ENCODE measurements around the gene HSDL1.

HSDL1 gene

GRCh38 chr16:84161037-84161436, 16.1 kb upstream of the HSDL1 start:
- no peak overlapping the region for H3K27ac Mint-ChIP-seq
- H3K4me3 Mint-ChIP-seq: no peak overlapping the region
- peaks cover 55% of the 10 kb centered on the region for H3K27me3 Mint-ChIP-seq (ENCODE audit: low read depth)
- peaks cover 2% of the 10 kb centered on the region for H3K4me1 Mint-ChIP-seq (ENCODE audit: low read depth)
- no peak for DNase-seq (ENCODE audit: low spot score)
- no peaks in the 10 kb centered on the region for H3K9me3 Mint-ChIP-seq
- no peaks in the 10 kb centered on the region for H3K36me3 Mint-ChIP-seq (ENCODE audit: low read depth)

GRCh38 chr16:84159800-84160199, 14.8 kb upstream of the HSDL1 start:
- no peak overlapping the region for H3K27ac Mint-ChIP-seq
- no peaks in the 10 kb centered on the region for H3K9me3 Mint-ChIP-seq
- DNase-seq (ENCODE audit: low spot score): no peak
- H3K4me3 Mint-ChIP-seq: no peak overlapping the region
- H3K36me3 Mint-ChIP-seq (ENCODE audit: low read depth): no peaks in the 10 kb centered on the region
- peaks cover 55% of the 10 kb centered on the region for H3K27me3 Mint-ChIP-seq (ENCODE audit: low read depth)
- H3K4me1 Mint-ChIP-seq (ENCODE audit: low read depth): peaks cover 2% of the 10 kb centered on the region

- Mint-ChIP-seq H3K4me1 (ENCODE audit: low read depth) (peaks cover 2% of the 10 kb centered on the region), H3K27me3 (ENCODE audit: low read depth) (peaks cover 48% of the 10 kb centered on the region), H3K4me3 (no peak overlapping the region), H3K36me3 (ENCODE audit: low read depth) (no peaks in the 10 kb centered on the region), H3K9me3 (no peaks in the 10 kb centered on the region), H3K27ac (no peak overlapping the region)
- no peak for DNase-seq (ENCODE audit: low spot score)
Observed at GRCh38 chr16:84159007-84159406, 14.0 kb upstream of the HSDL1 start.

- no peak for DNase-seq (ENCODE audit: low spot score)
- H3K4me1 Mint-ChIP-seq (ENCODE audit: low read depth): peaks cover 2% of the 10 kb centered on the region
- H3K4me3 Mint-ChIP-seq: no peak overlapping the region
- H3K27ac Mint-ChIP-seq: no peak overlapping the region
- H3K27me3 Mint-ChIP-seq (ENCODE audit: low read depth): peaks cover 48% of the 10 kb centered on the region
- no peaks in the 10 kb centered on the region for H3K9me3 Mint-ChIP-seq
- H3K36me3 Mint-ChIP-seq (ENCODE audit: low read depth): no peaks in the 10 kb centered on the region
Observed at GRCh38 chr16:84156342-84156784, 11.4 kb upstream of the HSDL1 start.

- peaks cover 2% of the 10 kb centered on the region for H3K4me1 Mint-ChIP-seq (ENCODE audit: low read depth)
- H3K36me3 Mint-ChIP-seq (ENCODE audit: low read depth): no peaks in the 10 kb centered on the region
- no peaks in the 10 kb centered on the region for H3K9me3 Mint-ChIP-seq
- H3K27me3 Mint-ChIP-seq (ENCODE audit: low read depth): peaks cover 50% of the 10 kb centered on the region
- H3K27ac Mint-ChIP-seq: no peak overlapping the region
- no peak overlapping the region for H3K4me3 Mint-ChIP-seq
- no peak for DNase-seq (ENCODE audit: low spot score)
Observed at GRCh38 chr16:84155771-84156170, 10.8 kb upstream of the HSDL1 start.

- H3K27me3 Mint-ChIP-seq (ENCODE audit: low read depth): peaks cover 50% of the 10 kb centered on the region
- no peak overlapping the region for H3K4me3 Mint-ChIP-seq
- no peaks in the 10 kb centered on the region for H3K9me3 Mint-ChIP-seq
- H3K4me1 Mint-ChIP-seq (ENCODE audit: low read depth): peaks cover 2% of the 10 kb centered on the region
- H3K36me3 Mint-ChIP-seq (ENCODE audit: low read depth): no peaks in the 10 kb centered on the region
- H3K27ac Mint-ChIP-seq: no peak overlapping the region
- DNase-seq (ENCODE audit: low spot score): no peak
Observed at GRCh38 chr16:84155226-84155625, 10.2 kb upstream of the HSDL1 start.

GRCh38 chr16:84153660-84154214, 8.8 kb upstream of the HSDL1 start:
- Mint-ChIP-seq H3K27me3 (ENCODE audit: low read depth) (peaks cover 41% of the 10 kb centered on the region), H3K9me3 (no peaks in the 10 kb centered on the region)

GRCh38 chr16:84150926-84151325, 5.9 kb upstream of the HSDL1 start:
- DNase-seq (ENCODE audit: low spot score): no peak
- Mint-ChIP-seq H3K36me3 (ENCODE audit: low read depth) (no peaks in the 10 kb centered on the region), H3K27ac (no peak overlapping the region), H3K4me3 (no peak overlapping the region), H3K27me3 (ENCODE audit: low read depth) (peaks cover 25% of the 10 kb centered on the region), H3K4me1 (ENCODE audit: low read depth) (no peaks in the 10 kb centered on the region), H3K9me3 (no peaks in the 10 kb centered on the region)

More at GRCh38 chr16:84153660-84154214, 8.8 kb upstream of the HSDL1 start:
- H3K4me1 Mint-ChIP-seq (ENCODE audit: low read depth): no peaks in the 10 kb centered on the region
- DNase-seq (ENCODE audit: low spot score): no peak
- no peaks in the 10 kb centered on the region for H3K36me3 Mint-ChIP-seq (ENCODE audit: low read depth)
- H3K4me3 Mint-ChIP-seq: no peak overlapping the region
- H3K27ac Mint-ChIP-seq: no peak overlapping the region

GRCh38 chr16:84144209-84144858, 643 bp downstream of the HSDL1 start:
- peaks cover 3% of the 10 kb centered on the region for H3K27me3 Mint-ChIP-seq (ENCODE audit: low read depth)
- H3K9me3 Mint-ChIP-seq: no peaks in the 10 kb centered on the region
- H3K36me3 Mint-ChIP-seq (ENCODE audit: low read depth): peaks cover 4% of the 10 kb centered on the region
- H3K4me3 Mint-ChIP-seq: peak overlapping the region; percentile 94
- H3K4me1 Mint-ChIP-seq (ENCODE audit: low read depth): peaks cover 14% of the 10 kb centered on the region
- peak; percentile 38 for DNase-seq (ENCODE audit: low spot score)
- H3K27ac Mint-ChIP-seq: peak overlapping the region; percentile 82

GRCh38 chr16:84143784-84144199, 1.2 kb downstream of the HSDL1 start:
- Mint-ChIP-seq H3K9me3 (no peaks in the 10 kb centered on the region), H3K4me1 (ENCODE audit: low read depth) (peaks cover 19% of the 10 kb centered on the region), H3K27ac (peak overlapping the region; percentile 82), H3K27me3 (ENCODE audit: low read depth) (peaks cover 3% of the 10 kb centered on the region), H3K36me3 (ENCODE audit: low read depth) (peaks cover 4% of the 10 kb centered on the region), H3K4me3 (peak overlapping the region; percentile 94)
- no peak for DNase-seq (ENCODE audit: low spot score)

- peaks cover 3% of the 10 kb centered on the region for H3K27me3 Mint-ChIP-seq (ENCODE audit: low read depth)
- H3K4me3 Mint-ChIP-seq: peak overlapping the region; percentile 4
- no peaks in the 10 kb centered on the region for H3K9me3 Mint-ChIP-seq
- DNase-seq (ENCODE audit: low spot score): no peak
- peaks cover 4% of the 10 kb centered on the region for H3K36me3 Mint-ChIP-seq (ENCODE audit: low read depth)
- H3K27ac Mint-ChIP-seq: no peak overlapping the region
- peaks cover 24% of the 10 kb centered on the region for H3K4me1 Mint-ChIP-seq (ENCODE audit: low read depth)
Observed at GRCh38 chr16:84143081-84143480, 1.9 kb downstream of the HSDL1 start.

GRCh38 chr16:84141143-84141670, 3.8 kb downstream of the HSDL1 start:
- H3K4me1 Mint-ChIP-seq (ENCODE audit: low read depth): peaks cover 30% of the 10 kb centered on the region
- no peak for DNase-seq (ENCODE audit: low spot score)
- H3K9me3 Mint-ChIP-seq: no peaks in the 10 kb centered on the region
- no peak overlapping the region for H3K4me3 Mint-ChIP-seq
- H3K27ac Mint-ChIP-seq: no peak overlapping the region
- H3K36me3 Mint-ChIP-seq (ENCODE audit: low read depth): peaks cover 4% of the 10 kb centered on the region
- no peaks in the 10 kb centered on the region for H3K27me3 Mint-ChIP-seq (ENCODE audit: low read depth)

- Mint-ChIP-seq H3K27ac (no peak overlapping the region), H3K27me3 (ENCODE audit: low read depth) (no peaks in the 10 kb centered on the region), H3K4me3 (no peak overlapping the region), H3K36me3 (ENCODE audit: low read depth) (peaks cover 4% of the 10 kb centered on the region), H3K4me1 (ENCODE audit: low read depth) (peaks cover 30% of the 10 kb centered on the region), H3K9me3 (no peaks in the 10 kb centered on the region)
- DNase-seq (ENCODE audit: low spot score): no peak
Observed at GRCh38 chr16:84139628-84140258, 5.2 kb downstream of the HSDL1 start.

All from T-helper 2 cell treated with Interferon-gamma antibody and Interleukin-4, amounts not matched to agents 5 μg/mL and 100 μg/mL, for 36 hours (primary cell).